ENCODE results near the gene LPP.

LPP gene

GRCh38 chr3:188798556-188799145 is 644.7 kb downstream of the LPP start:
- no peak for DNase-seq (ENCODE audit: extremely low read depth in 1 of 2, low read depth in 1 of 2)

- DNase-seq (ENCODE audit: extremely low read depth in 1 of 2, low read depth in 1 of 2), result no peak
Observed at GRCh38 chr3:188801393-188801792, 647.4 kb downstream of the LPP start.

- DNase-seq (ENCODE audit: extremely low read depth in 1 of 2, low read depth in 1 of 2), result no peak
Observed at GRCh38 chr3:188802645-188803044, 648.7 kb downstream of the LPP start.

GRCh38 chr3:188807006-188807405 is 653.0 kb downstream of the LPP start:
- no peak for DNase-seq (ENCODE audit: extremely low read depth in 1 of 2, low read depth in 1 of 2)

- no peak for DNase-seq (ENCODE audit: extremely low read depth in 1 of 2, low read depth in 1 of 2)
Observed at GRCh38 chr3:188812198-188812597, 658.2 kb downstream of the LPP start.

- no peak for DNase-seq (ENCODE audit: extremely low read depth in 1 of 2, low read depth in 1 of 2)
Observed at GRCh38 chr3:188814581-188814980, 660.6 kb downstream of the LPP start.

- DNase-seq (ENCODE audit: extremely low read depth in 1 of 2, low read depth in 1 of 2), result no peak
Observed at GRCh38 chr3:188817103-188817934, 663.4 kb downstream of the LPP start.

GRCh38 chr3:188817935-188818269 is 663.9 kb downstream of the LPP start:
- no peak for DNase-seq (ENCODE audit: extremely low read depth in 1 of 2, low read depth in 1 of 2)

- DNase-seq (ENCODE audit: extremely low read depth in 1 of 2, low read depth in 1 of 2), result no peak
Observed at GRCh38 chr3:188818282-188818681, 664.3 kb downstream of the LPP start.

GRCh38 chr3:188819939-188820338 is 666.0 kb downstream of the LPP start:
- no peak for DNase-seq (ENCODE audit: extremely low read depth in 1 of 2, low read depth in 1 of 2)

- no peak for DNase-seq (ENCODE audit: extremely low read depth in 1 of 2, low read depth in 1 of 2)
Observed at GRCh38 chr3:188822004-188822403, 668.0 kb downstream of the LPP start.

GRCh38 chr3:188822411-188822810 is 668.5 kb downstream of the LPP start:
- DNase-seq (ENCODE audit: extremely low read depth in 1 of 2, low read depth in 1 of 2), result no peak

- no peak for DNase-seq (ENCODE audit: extremely low read depth in 1 of 2, low read depth in 1 of 2)
Observed at GRCh38 chr3:188824566-188824965, 670.6 kb downstream of the LPP start.

GRCh38 chr3:188825901-188826300 is 671.9 kb downstream of the LPP start:
- no peak for DNase-seq (ENCODE audit: extremely low read depth in 1 of 2, low read depth in 1 of 2)

- no peak for DNase-seq (ENCODE audit: extremely low read depth in 1 of 2, low read depth in 1 of 2)
Observed at GRCh38 chr3:188826574-188826973, 672.6 kb downstream of the LPP start.

- DNase-seq (ENCODE audit: extremely low read depth in 1 of 2, low read depth in 1 of 2), result no peak
Observed at GRCh38 chr3:188827103-188827502, 673.1 kb downstream of the LPP start.

- no peak for DNase-seq (ENCODE audit: extremely low read depth in 1 of 2, low read depth in 1 of 2)
Observed at GRCh38 chr3:188827576-188827975, 673.6 kb downstream of the LPP start.

GRCh38 chr3:188829130-188829529 is 675.2 kb downstream of the LPP start:
- no peak for DNase-seq (ENCODE audit: extremely low read depth in 1 of 2, low read depth in 1 of 2)

- no peak for DNase-seq (ENCODE audit: extremely low read depth in 1 of 2, low read depth in 1 of 2)
Observed at GRCh38 chr3:188829576-188829975, 675.6 kb downstream of the LPP start.

- DNase-seq (ENCODE audit: extremely low read depth in 1 of 2, low read depth in 1 of 2), result no peak
Observed at GRCh38 chr3:188830893-188831292, 676.9 kb downstream of the LPP start.

- no peak for DNase-seq (ENCODE audit: extremely low read depth in 1 of 2, low read depth in 1 of 2)
Observed at GRCh38 chr3:188832146-188832545, 678.2 kb downstream of the LPP start.

- no peak for DNase-seq (ENCODE audit: extremely low read depth in 1 of 2, low read depth in 1 of 2)
Observed at GRCh38 chr3:188832961-188833721, 679.2 kb downstream of the LPP start.
